Thymus (tissue), 11 donors: ENCODE data around the gene TP73. TPM values are rescaled to one million over a fixed set of nuclear protein-coding genes. Genes with fewer than 3 reads are reported as not detected.

Experiments
- DNase-seq, 9 donors: peaks; one replicate each; pipeline ENCODE4 v3.0.0-alpha.2; 2013; ENCODE audit warnings: low spot score in 9 of 9, low read depth in 6 of 9, missing footprints in 1 of 9
- H3K27ac ChIP-seq, 2 donors: one replicate each; pipeline ENCODE4 v1.5.1; 2013; ENCODE audit warnings: control low read depth in 1 of 2, low read depth in 1 of 2, low read length in 1 of 2, mild to moderate bottlenecking in 1 of 2, moderate library complexity in 1 of 2
- H3K27me3 ChIP-seq, 2 donors: one replicate each; pipeline ENCODE4 v1.5.1; 2013; ENCODE audit warnings: low read length in 1 of 2; ENCODE audit not compliant: control insufficient read depth in 2 of 2, insufficient read depth in 1 of 2
- H3K36me3 ChIP-seq, 2 donors: one replicate each; pipeline ENCODE4 v1.5.1; 2013; ENCODE audit warnings: low read length in 1 of 2, mild to moderate bottlenecking in 1 of 2, moderate library complexity in 1 of 2; ENCODE audit not compliant: control insufficient read depth in 2 of 2, insufficient read depth in 2 of 2
- H3K4me1 ChIP-seq, 2 donors: one replicate each; pipeline ENCODE4 v1.5.1; 2013; ENCODE audit warnings: low read length in 2 of 2; ENCODE audit not compliant: control insufficient read depth in 2 of 2, insufficient read depth in 2 of 2
- H3K4me3 ChIP-seq, 2 donors: one replicate each; pipeline ENCODE4 v1.5.1; 2013; ENCODE audit warnings: low read length in 2 of 2, control low read depth in 1 of 2, mild to moderate bottlenecking in 1 of 2
- H3K9me3 ChIP-seq, 2 donors: one replicate each; pipeline ENCODE4 v1.5.1; 2013; ENCODE audit warnings: low read length in 1 of 2, mild to moderate bottlenecking in 1 of 2; ENCODE audit not compliant: control insufficient read depth in 2 of 2, insufficient read depth in 1 of 2
- WGBS: extraction: QIAGEN DNeasy Blood & Tissue Kit; methylation state at CpG from one replicate; pipeline ENCODE4 v1.1.7; 2013; 5-methylcytosine and 5-hydroxymethylcytosine counted together
- polyA plus RNA-seq: library from polyadenylated mRNA; stranded (reverse); fragments of 200-250 nt; gene quantifications from one replicate; pipeline ENCODE4 v1.2.3, GENCODE V29; 2013
- total RNA-seq: library from RNA; stranded (reverse); fragments of 120-200 nt; gene quantifications from one replicate; pipeline ENCODE4 v1.2.4, GENCODE V29; 2013
- donor health status: healthy.

Gene TP73
- total and polyA plus RNA-seq, 2 donors, result 2.6 to 2.9 TPM

DNA sequence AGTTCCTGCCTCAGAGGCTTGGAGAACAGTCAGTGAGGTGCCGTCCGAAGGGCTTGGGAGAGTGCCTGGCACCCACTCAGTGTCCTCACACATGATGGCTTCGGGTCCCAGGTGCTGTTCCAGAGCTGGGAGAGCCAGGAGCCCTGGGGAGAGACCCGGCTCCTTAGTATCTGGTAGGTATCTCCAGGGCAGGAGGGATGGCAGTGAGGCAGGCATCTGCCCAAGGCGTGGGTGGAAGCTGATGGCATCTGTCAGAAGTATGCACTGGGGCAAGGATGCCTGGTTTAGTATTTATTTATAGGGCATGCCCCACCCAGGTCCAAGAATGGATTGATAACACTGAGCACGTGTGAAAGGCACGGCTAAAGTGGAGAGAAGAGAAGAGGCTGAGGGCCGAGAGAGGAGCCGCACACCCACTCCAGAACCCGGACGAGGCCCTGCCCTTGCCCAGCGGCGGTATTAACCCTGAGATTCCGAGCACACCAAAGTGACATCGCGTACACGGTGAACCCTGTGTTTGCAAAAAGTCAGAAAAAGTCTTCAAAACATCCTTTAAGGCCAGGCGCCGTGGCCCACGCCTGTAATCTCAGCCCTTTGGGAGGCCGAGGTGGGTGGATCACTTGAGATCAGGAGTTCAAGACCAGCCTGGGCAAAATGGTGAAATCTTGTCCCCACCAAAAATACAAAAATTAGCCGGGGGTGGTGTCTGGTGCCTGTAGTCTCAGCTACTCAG lies 2.4 kb downstream of the TP73 start:
- peaks cover 55 to 89% of the 10 kb centered on the region in 2 donors for H3K27me3 ChIP-seq
- no peak overlapping the region for H3K27ac ChIP-seq
- no peak overlapping the region for H3K4me3 ChIP-seq
- peaks cover 0 to 2% of the 10 kb centered on the region in 2 donors for H3K9me3 ChIP-seq
- whole genome bisulfite sequencing, result 92% methylated on average over 22 of the region's 22 CpGs
- H3K36me3 ChIP-seq, result no peaks in the 10 kb centered on the region
- DNase-seq, result no peak
- H3K4me1 ChIP-seq, result peaks cover 2 to 4% of the 10 kb centered on the region in 2 donors

DNA sequence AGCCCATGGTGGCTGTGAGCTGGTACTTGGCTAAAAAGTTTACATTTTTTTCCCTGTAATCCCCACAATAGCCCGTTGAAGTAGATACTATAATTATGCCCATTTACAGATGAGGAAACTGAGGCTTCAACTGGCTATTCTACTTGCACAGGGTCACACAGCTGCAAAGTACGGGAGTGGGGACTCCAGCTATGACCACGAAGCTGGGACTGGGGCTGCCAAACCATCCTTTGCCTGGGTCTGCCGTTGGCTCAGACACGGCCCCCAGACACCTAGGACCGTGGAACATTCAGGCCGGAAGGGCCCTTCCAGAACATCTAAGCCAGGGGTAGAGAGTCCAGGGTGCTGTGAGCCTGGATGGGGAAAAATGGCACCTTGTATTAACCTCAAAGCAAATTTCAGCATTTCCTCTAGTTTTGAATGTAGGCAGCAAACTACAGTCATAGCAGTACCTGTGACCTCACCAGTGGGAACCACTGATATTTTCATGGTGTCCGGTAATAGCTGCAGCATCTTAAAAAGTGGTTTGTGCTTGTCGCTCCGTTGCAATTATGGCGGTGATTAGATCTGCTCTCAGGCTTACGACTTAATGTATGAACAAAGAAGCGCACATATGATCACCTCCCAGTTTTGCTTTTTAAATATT lies 4.3 kb downstream of the TP73 start:
- H3K36me3 ChIP-seq, result no peaks in the 10 kb centered on the region
- H3K4me1 ChIP-seq, result no peaks in the 10 kb centered on the region
- no peaks in the 10 kb centered on the region for H3K9me3 ChIP-seq
- DNase-seq, result no peak
- WGBS, result 91% methylated on average over 13 of the region's 13 CpGs
- no peak overlapping the region for H3K4me3 ChIP-seq
- H3K27me3 ChIP-seq, result peaks cover 40 to 76% of the 10 kb centered on the region in 2 donors
- no peak overlapping the region for H3K27ac ChIP-seq

DNA sequence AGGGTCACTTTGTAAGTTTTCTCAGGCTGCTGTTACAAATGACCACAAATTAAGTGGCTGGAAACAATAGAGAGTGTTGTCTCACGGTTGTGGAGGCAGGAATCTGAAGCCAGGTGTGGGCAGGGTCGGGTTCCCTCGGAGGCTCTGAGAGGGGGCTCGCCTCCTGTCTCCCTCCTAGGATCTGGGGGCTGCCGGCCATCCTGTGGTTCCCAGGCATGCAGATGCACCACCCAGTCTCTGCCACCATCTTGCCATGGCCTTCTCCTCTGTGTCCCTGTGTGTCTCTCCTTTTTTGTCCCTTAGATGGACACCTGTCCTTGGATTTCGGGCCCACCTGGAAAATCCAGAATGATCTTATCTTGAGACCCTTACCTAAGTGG lies 4.8 kb downstream of the TP73 start:
- Histone ChIP-seq H3K4me1 (no peaks in the 10 kb centered on the region), H3K27ac (no peak overlapping the region), H3K9me3 (no peaks in the 10 kb centered on the region), H3K27me3 (peaks cover 35 to 73% of the 10 kb centered on the region in 2 donors), H3K4me3 (no peak overlapping the region), H3K36me3 (no peaks in the 10 kb centered on the region)
- WGBS, result 78% methylated on average over 6 of the region's 6 CpGs
- no peak for DNase-seq

DNA sequence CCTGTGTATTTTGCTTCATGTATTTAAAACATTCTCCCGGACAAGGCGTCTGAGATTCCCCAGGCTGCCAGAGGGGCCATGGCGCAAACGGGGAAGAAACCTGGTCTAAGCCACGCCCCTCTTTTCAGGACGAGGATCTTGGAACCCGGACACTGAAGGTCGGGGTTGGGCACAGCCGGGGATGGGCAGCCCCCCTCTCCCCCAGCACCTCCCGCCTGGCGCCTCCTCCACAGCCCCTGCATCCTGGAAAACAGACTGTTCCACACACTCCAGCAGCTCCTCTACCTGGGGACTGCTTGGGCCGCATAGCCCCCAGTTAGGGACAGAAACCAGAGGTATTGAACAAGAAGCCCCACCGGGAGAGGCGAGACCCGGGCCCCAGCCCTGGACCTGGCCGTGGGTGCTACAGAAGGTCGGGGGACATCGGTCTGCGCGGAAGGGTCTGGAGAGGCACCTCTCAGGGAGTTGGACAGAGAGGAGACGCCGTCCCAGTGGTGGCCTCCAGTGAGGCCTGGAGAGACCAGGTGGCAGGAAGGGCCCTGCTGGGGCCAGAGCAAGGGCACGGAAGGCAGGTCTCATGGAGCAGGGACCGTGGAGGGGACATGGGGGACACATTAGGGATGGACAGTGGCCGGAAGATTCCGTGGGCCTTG lies 5.4 kb downstream of the TP73 start:
- H3K27ac ChIP-seq, result no peak overlapping the region
- H3K4me1 ChIP-seq, result no peaks in the 10 kb centered on the region
- H3K36me3 ChIP-seq, result no peaks in the 10 kb centered on the region
- WGBS, result 83% methylated on average over 26 of the region's 26 CpGs
- H3K9me3 ChIP-seq, result no peaks in the 10 kb centered on the region
- no peak for DNase-seq
- H3K4me3 ChIP-seq, result no peak overlapping the region
- peaks cover 29 to 70% of the 10 kb centered on the region in 2 donors for H3K27me3 ChIP-seq

DNA sequence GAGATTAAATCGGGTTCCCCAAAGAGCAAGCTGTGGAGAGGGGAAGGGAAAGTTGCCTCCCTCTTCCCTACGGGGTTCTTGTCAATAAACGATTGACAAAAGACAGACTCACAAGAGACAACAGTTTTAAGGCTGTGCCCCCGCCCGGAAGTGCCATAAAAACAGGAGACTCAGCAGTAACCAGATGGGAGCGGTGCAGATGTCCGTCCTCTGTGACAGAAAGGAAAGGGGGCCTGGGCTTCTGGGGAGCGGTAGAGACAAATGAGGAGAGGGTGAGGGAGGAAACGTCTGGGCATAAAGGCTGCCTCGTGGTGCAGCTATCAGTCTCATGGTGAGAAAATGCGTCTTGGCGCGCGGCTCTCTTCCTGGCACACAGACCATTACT lies 5.9 kb downstream of the TP73 start:
- WGBS, result 44% methylated on average over 14 of the region's 14 CpGs
- no peaks in the 10 kb centered on the region for H3K36me3 ChIP-seq
- no peak overlapping the region for H3K4me3 ChIP-seq
- no peak overlapping the region for H3K27ac ChIP-seq
- H3K4me1 ChIP-seq, result no peaks in the 10 kb centered on the region
- peaks cover 24 to 64% of the 10 kb centered on the region in 2 donors for H3K27me3 ChIP-seq
- no peaks in the 10 kb centered on the region for H3K9me3 ChIP-seq
- no peak for DNase-seq

DNA sequence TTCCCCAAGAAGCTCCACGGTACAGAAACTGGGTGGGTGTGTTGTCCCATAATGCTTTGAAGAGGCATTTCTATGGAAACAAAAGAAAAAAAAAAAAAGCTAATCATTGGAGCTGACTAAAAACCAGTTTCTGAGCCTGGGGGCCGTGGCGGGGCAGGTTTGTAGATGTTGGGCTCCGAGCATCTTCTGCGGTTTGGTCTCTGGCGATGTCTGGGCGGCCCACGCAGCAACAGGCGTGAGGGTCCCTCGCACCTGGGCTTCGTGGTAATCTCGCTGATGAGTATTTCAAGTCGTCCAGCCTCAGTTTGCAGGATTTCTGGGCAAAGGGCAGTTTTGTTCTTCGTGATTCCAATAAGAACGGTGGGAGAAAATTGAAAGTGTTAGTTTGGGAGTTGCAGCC lies 6.8 kb downstream of the TP73 start:
- no peak overlapping the region for H3K27ac ChIP-seq
- H3K9me3 ChIP-seq, result no peaks in the 10 kb centered on the region
- H3K27me3 ChIP-seq, result peaks cover 16 to 56% of the 10 kb centered on the region in 2 donors
- no peak overlapping the region for H3K4me3 ChIP-seq
- no peak for DNase-seq
- no peaks in the 10 kb centered on the region for H3K4me1 ChIP-seq
- WGBS, result 93% methylated on average over 15 of the region's 15 CpGs
- no peaks in the 10 kb centered on the region for H3K36me3 ChIP-seq

DNA sequence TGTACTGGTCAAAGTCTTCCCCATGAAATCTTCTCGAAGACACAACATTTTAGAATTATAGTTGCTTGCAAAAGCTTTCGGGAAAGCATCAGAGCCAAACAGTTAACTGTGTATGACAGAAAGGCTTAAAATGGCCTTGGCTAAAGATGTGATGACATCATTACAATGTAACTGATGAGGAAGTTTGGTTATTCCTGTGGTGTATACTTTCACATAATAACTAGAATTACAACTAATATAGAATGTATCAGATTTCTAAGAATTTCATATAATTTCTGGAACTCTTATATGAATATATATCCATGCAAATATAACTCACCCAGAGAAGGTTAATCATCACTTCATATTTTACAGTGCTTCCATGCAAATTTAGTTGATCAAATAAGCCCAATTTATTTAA lies 8.4 kb downstream of the TP73 start:
- 89% methylated on average over 2 of the region's 2 CpGs for WGBS
- no peaks in the 10 kb centered on the region for H3K9me3 ChIP-seq
- no peak for DNase-seq
- H3K36me3 ChIP-seq, result no peaks in the 10 kb centered on the region
- peaks cover 2 to 41% of the 10 kb centered on the region in 2 donors for H3K27me3 ChIP-seq
- no peak overlapping the region for H3K27ac ChIP-seq
- no peak overlapping the region for H3K4me3 ChIP-seq
- H3K4me1 ChIP-seq, result no peaks in the 10 kb centered on the region

DNA sequence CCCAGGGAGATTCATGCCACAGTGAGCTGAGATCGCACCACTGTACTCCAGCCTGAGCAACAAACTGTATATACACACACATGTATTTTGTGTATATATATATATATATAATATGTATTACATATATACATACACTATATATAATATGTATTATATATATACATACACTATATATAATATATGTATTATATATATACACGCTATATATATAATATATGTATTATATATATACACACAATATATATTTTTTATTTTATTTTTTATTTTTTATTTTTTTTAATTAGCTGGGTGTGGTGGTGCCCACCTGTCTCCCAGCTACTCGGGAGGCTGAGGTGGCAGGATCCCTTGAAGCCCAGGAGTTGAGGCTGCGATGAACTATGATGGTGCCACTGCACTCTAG lies 9.3 kb downstream of the TP73 start:
- 95% methylated on average over 4 of the region's 4 CpGs for WGBS
- H3K27ac ChIP-seq, result no peak overlapping the region
- H3K36me3 ChIP-seq, result no peaks in the 10 kb centered on the region
- peaks cover under 1 to 31% of the 10 kb centered on the region in 2 donors for H3K27me3 ChIP-seq
- H3K9me3 ChIP-seq, result no peaks in the 10 kb centered on the region
- DNase-seq, result no peak
- peaks cover 0 to 2% of the 10 kb centered on the region in 2 donors for H3K4me1 ChIP-seq
- no peak overlapping the region for H3K4me3 ChIP-seq

DNA sequence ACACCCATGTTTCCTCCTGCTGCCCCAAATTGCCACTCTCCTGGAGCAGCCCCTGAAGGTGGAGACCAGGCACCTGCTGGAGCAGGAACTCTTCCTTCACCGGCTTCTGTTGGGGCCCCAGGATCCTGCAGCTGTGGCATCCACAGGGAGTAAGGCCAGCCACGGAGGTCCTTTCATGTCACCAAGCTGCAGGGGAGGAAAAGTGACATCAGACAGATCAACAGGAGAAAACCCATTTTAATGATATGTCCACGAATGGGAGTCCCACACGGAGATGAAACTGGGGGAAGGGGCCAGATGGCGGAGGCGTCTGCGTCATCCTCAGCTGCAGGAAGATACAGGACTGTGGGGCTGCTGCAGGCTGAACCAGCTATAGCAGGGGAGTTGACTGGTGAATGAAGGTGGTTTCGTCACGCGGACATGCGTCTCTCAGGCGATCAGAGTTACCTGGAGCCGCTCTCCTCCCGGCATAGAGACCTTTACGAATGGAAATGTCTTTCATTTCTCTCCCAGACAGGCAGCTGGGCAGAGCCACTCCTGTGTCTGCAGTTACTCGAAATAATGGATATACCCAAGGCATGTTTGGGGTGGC lies 9.9 kb downstream of the TP73 start:
- Histone ChIP-seq H3K4me3 (no peak overlapping the region), H3K9me3 (no peaks in the 10 kb centered on the region), H3K27ac (no peak overlapping the region), H3K4me1 (peaks cover 0 to 2% of the 10 kb centered on the region in 2 donors), H3K27me3 (peaks cover 0 to 26% of the 10 kb centered on the region in 2 donors), H3K36me3 (no peaks in the 10 kb centered on the region)
- no peak for DNase-seq
- WGBS, result 96% methylated on average over 16 of the region's 16 CpGs
